Testis (tissue), 2 donors: Measurements from ENCODE around the gene VAPB.

Experiments
- POLR2A ChIP-seq: fragments of 450-650 bp; IDR thresholded peaks from one replicate; pipeline ENCODE4 v1.6.1; 2017; ENCODE audit warnings: antibody characterized with exemption, mild to moderate bottlenecking, moderate library complexity
- TF ChIP-seq, protein P1 (sequence below), 3 experiments: fragments of 450-650 bp in 2 of 3; fragments of 200-600 bp in 1 of 3; sonication (generic) in 1 of 3; IDR thresholded peaks; one replicate each; pipeline ENCODE4 v1.5.1; 2016 to 2019; ENCODE audit warnings: antibody characterized with exemption in 3 of 3, mild to moderate bottlenecking in 2 of 3, moderate library complexity in 1 of 3

DNA sequence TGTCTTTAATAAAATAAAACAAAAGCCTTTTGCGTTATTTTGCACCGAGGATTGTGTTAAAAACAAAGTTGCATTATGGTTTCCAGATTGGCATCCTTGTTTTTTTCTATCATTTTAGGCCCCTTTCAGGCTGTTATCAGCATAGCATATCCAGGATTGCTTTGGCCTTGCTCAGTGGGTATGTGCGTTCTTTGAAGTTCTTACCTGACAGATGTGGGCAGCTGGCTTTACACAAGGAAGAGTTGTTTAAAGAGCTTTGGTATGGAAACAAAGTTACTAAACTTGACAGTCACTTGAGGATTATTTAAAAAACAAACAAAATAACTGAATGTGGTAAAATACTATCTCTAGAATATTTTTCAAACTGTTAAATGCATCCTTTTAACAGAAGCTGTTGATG lies 6.6 kb downstream of the VAPB start:
- TF ChIP-seq, protein P1, sequence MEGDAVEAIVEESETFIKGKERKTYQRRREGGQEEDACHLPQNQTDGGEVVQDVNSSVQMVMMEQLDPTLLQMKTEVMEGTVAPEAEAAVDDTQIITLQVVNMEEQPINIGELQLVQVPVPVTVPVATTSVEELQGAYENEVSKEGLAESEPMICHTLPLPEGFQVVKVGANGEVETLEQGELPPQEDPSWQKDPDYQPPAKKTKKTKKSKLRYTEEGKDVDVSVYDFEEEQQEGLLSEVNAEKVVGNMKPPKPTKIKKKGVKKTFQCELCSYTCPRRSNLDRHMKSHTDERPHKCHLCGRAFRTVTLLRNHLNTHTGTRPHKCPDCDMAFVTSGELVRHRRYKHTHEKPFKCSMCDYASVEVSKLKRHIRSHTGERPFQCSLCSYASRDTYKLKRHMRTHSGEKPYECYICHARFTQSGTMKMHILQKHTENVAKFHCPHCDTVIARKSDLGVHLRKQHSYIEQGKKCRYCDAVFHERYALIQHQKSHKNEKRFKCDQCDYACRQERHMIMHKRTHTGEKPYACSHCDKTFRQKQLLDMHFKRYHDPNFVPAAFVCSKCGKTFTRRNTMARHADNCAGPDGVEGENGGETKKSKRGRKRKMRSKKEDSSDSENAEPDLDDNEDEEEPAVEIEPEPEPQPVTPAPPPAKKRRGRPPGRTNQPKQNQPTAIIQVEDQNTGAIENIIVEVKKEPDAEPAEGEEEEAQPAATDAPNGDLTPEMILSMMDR (IDR thresholded peaks at IDR 0.05): no peak
- TF ChIP-seq POLR2A: no peak
